GM23338 (cell line): Measurements from ENCODE around the gene CHAT. TPM values are rescaled to one million over a fixed set of nuclear protein-coding genes. Genes with fewer than 3 reads are reported as not detected.

ENCODE experiments used
- ATAC-seq: fragments of 200-7000 bp; cut with Tn5 transposase; 3 replicates; pipeline ENCODE4 v1.9.1; 2020
- DNase-seq: peaks from one replicate; pipeline ENCODE4 v3.0.0-alpha.2; 2015; ENCODE audit warnings: low spot score
- H2AFZ ChIP-seq: fragments of 200-600 bp; sonication (generic); 2 replicates; pipeline ENCODE4 v1.8.0; 2016; ENCODE audit warnings: antibody characterized with exemption, mild to moderate bottlenecking, moderate library complexity
- H3F3A ChIP-seq: fragments of 200-600 bp; sonication (generic); replicated peaks from 2 replicates; pipeline ENCODE4 v1.8.0; 2017; ENCODE audit warnings: antibody characterized with exemption, mixed run types, low read depth
- H3K27ac ChIP-seq: fragments of 200-600 bp; sonication (generic); 2 replicates; pipeline ENCODE4 v1.6.1; 2016; ENCODE audit warnings: low read depth
- H3K27me3 ChIP-seq: fragments of 200-600 bp; sonication (generic); 2 replicates; pipeline ENCODE4 v1.8.0; 2016; ENCODE audit warnings: mild to moderate bottlenecking, mixed run types, moderate library complexity; ENCODE audit not compliant: insufficient read depth
- H3K36me3 ChIP-seq: fragments of 200-600 bp; sonication (generic); 2 replicates; pipeline ENCODE4 v1.8.0; 2016; ENCODE audit warnings: mild to moderate bottlenecking; ENCODE audit not compliant: insufficient read depth
- H3K4me1 ChIP-seq: fragments of 200-600 bp; sonication (generic); 2 replicates; pipeline ENCODE4 v1.8.0; 2016; ENCODE audit warnings: mild to moderate bottlenecking, moderate library complexity; ENCODE audit not compliant: insufficient read depth
- H3K4me2 ChIP-seq: fragments of 200-600 bp; sonication (generic); 2 replicates; pipeline ENCODE4 v1.7.1; 2017; ENCODE audit warnings: mixed run types
- H3K4me3 ChIP-seq: fragments of 200-600 bp; sonication (generic); 2 replicates; pipeline ENCODE4 v1.6.1; 2016; ENCODE audit warnings: mixed run types
- H3K79me2 ChIP-seq: fragments of 200-600 bp; sonication (generic); replicated peaks from 2 replicates; pipeline ENCODE4 v1.8.0; 2017; ENCODE audit warnings: mild to moderate bottlenecking; ENCODE audit not compliant: insufficient read depth
- H3K9me2 ChIP-seq: fragments of 200-600 bp; sonication (generic); 2 replicates; pipeline ENCODE4 v1.8.0; 2017; ENCODE audit not compliant: insufficient read depth
- H4K20me1 ChIP-seq: fragments of 200-600 bp; sonication (generic); replicated peaks from 2 replicates; pipeline ENCODE4 v1.8.0; 2017; ENCODE audit warnings: mild to moderate bottlenecking; ENCODE audit not compliant: insufficient read depth
- H3K27ac Mint-ChIP-seq: 2 replicates; pipeline ENCODE4 v1.8.0; 2020; ENCODE audit warnings: inconsistent platforms, mild to moderate bottlenecking, moderate library complexity, mixed read lengths
- H3K27me3 Mint-ChIP-seq: 3 replicates; pipeline ENCODE4 v1.8.0; 2022; ENCODE audit warnings: low read depth, mild to moderate bottlenecking, moderate library complexity, mixed read lengths, inconsistent platforms; ENCODE audit not compliant: insufficient read depth, poor library complexity
- H3K36me3 Mint-ChIP-seq: 3 replicates; pipeline ENCODE4 v1.8.0; 2021; ENCODE audit warnings: low read depth, mild to moderate bottlenecking, inconsistent platforms, moderate library complexity, mixed read lengths
- H3K4me1 Mint-ChIP-seq: 3 replicates; pipeline ENCODE4 v1.8.0; 2020; ENCODE audit warnings: mild to moderate bottlenecking, inconsistent platforms, mixed read lengths
- H3K4me3 Mint-ChIP-seq: 3 replicates; pipeline ENCODE4 v1.8.0; 2021; ENCODE audit warnings: moderate library complexity, mild to moderate bottlenecking, inconsistent platforms, mixed read lengths
- H3K9me3 Mint-ChIP-seq: 3 replicates; pipeline ENCODE4 v1.8.0; 2020; ENCODE audit warnings: moderate library complexity, mild to moderate bottlenecking, inconsistent platforms, mixed read lengths
- CREB1 ChIP-seq: fragments of 250-450 bp; sonication (Bioruptor Pico); IDR thresholded peaks from 2 replicates; pipeline ENCODE4 v1.5.0; 2020; ENCODE audit warnings: low read depth, mild to moderate bottlenecking, moderate library complexity
- CTCF ChIP-seq, 2 experiments: fragments of 200-600 bp in 1 of 2; sonication (generic) in 1 of 2; conservative IDR thresholded peaks; 2 replicates each; pipeline versions ENCODE4 v1.5.1 to v1.6.1; 2016 to 2017; ENCODE audit warnings: antibody characterized with exemption in 2 of 2, low read depth in 2 of 2, mild to moderate bottlenecking in 2 of 2, moderate library complexity in 1 of 2
- ETS1 ChIP-seq: IDR thresholded peaks from 2 replicates; pipeline ENCODE4 v1.6.1; 2016; ENCODE audit warnings: antibody characterized with exemption
- EZH2 ChIP-seq: fragments of 200-600 bp; sonication (generic); IDR thresholded peaks from one replicate; pipeline ENCODE4 v1.8.0; 2017; ENCODE audit warnings: antibody characterized with exemption, mild to moderate bottlenecking, low read depth; ENCODE audit not compliant: unreplicated experiment
- JUNB ChIP-seq: IDR thresholded peaks from one replicate; pipeline ENCODE4 v1.6.1; 2016; ENCODE audit warnings: antibody characterized with exemption; ENCODE audit not compliant: unreplicated experiment
- NANOG ChIP-seq: IDR thresholded peaks from 2 replicates; pipeline ENCODE4 v1.6.1; 2016; ENCODE audit warnings: antibody characterized with exemption, borderline replicate concordance
- POLR2AphosphoS5 ChIP-seq: IDR thresholded peaks from 2 replicates; pipeline ENCODE4 v1.6.1; 2016; ENCODE audit warnings: antibody characterized with exemption, low read depth
- REST ChIP-seq: IDR thresholded peaks from one replicate; pipeline ENCODE4 v1.6.1; 2018; ENCODE audit warnings: antibody characterized with exemption; ENCODE audit not compliant: unreplicated experiment
- STAT1 ChIP-seq: IDR thresholded peaks from one replicate; pipeline ENCODE4 v1.6.1; 2016; ENCODE audit warnings: antibody characterized with exemption; ENCODE audit not compliant: unreplicated experiment
- ZNF114 ChIP-seq: fragments of 250-450 bp; sonication (Bioruptor Pico); IDR thresholded peaks from 2 replicates; pipeline ENCODE4 v1.5.0; 2020; ENCODE audit warnings: mild to moderate bottlenecking, moderate library complexity
- ZNF331 ChIP-seq: fragments of 250-450 bp; sonication (Bioruptor Pico); IDR thresholded peaks from 2 replicates; pipeline ENCODE4 v1.5.0; 2020; ENCODE audit warnings: low read depth, mild to moderate bottlenecking, moderate library complexity
- ZNF462 ChIP-seq: fragments of 250-450 bp; sonication (Bioruptor Pico); IDR thresholded peaks from 2 replicates; pipeline ENCODE4 v1.5.0; 2020; ENCODE audit warnings: mild to moderate bottlenecking, moderate library complexity
- polyA plus RNA-seq: library from polyadenylated mRNA; unstranded; fragments of >200 nt; fragmentation: Nextera tagmentation; extraction: Ambion mirVana; gene quantifications from 2 replicates; pipeline ENCODE4 v1.2.1, GENCODE V29; 2016
- total RNA-seq: library from RNA; depleted of rRNA; stranded (reverse); fragments of >200 nt; shearing (Covaris generic); gene quantifications from 2 replicates; pipeline ENCODE4 v1.2.3, GENCODE V29; 2014

CHAT gene
- total and polyA plus RNA-seq, 2 experiments from 2014 or later: not detected

- Mint-ChIP-seq H3K4me1 (no peaks in the 10 kb centered on the region; the same call in 2 of the 3 replicates), H3K9me3 (no peaks in the 10 kb centered on the region), H3K4me3 (no peak overlapping the region), H3K27me3 (peaks cover 3% of the 10 kb centered on the region), H3K36me3 (no peaks in the 10 kb centered on the region), H3K27ac (no peak overlapping the region)
- no peaks in the 10 kb centered on the region for H3K9me2 ChIP-seq
- DNase-seq: no peak
- TF ChIP-seq STAT1 (no peak), EZH2 (no peak), ZNF114 (CRISPR knock-in tag) (no peak), CREB1 (CRISPR knock-in tag) (no peak), ZNF462 (CRISPR knock-in tag) (no peak), JUNB (no peak), CTCF (conservative IDR thresholded peaks at IDR 0.05; ENCODE audit: low read depth in 2 of 2) (no peak), ZNF331 (CRISPR knock-in tag) (no peak), NANOG (no peak), ETS1 (no peak), REST (no peak), POLR2AphosphoS5 (no peak)
- no peaks in the 10 kb centered on the region for H3K4me1 ChIP-seq
- H3K27ac ChIP-seq: no peak overlapping the region
- H3F3A ChIP-seq: no peaks in the 10 kb centered on the region
- H3K4me2 ChIP-seq: no peak overlapping the region
- no peak for ATAC-seq
- no peaks in the 10 kb centered on the region for H3K27me3 ChIP-seq
- no peaks in the 10 kb centered on the region for H3K79me2 ChIP-seq
- H4K20me1 ChIP-seq: no peaks in the 10 kb centered on the region
- H3K36me3 ChIP-seq: no peaks in the 10 kb centered on the region
- no peak overlapping the region for H2AFZ ChIP-seq
- no peak overlapping the region for H3K4me3 ChIP-seq
Measured at GRCh38 chr10:49577182-49577925, 36.5 kb upstream of the CHAT start.
